ENCODE data around the gene RABEPK. TPM values are rescaled to one million over a fixed set of nuclear protein-coding genes. Genes with fewer than 3 reads are reported as not detected.
A peak's percentile ranks its signal among the peaks of the same experiment; 100 is the strongest.
"Not testable (repeated sequence)": the region's sequence is repeated elsewhere in the genome, so short reads cannot be mapped to it uniquely, and the experiment has no call there.

Gene RABEPK, protein sequence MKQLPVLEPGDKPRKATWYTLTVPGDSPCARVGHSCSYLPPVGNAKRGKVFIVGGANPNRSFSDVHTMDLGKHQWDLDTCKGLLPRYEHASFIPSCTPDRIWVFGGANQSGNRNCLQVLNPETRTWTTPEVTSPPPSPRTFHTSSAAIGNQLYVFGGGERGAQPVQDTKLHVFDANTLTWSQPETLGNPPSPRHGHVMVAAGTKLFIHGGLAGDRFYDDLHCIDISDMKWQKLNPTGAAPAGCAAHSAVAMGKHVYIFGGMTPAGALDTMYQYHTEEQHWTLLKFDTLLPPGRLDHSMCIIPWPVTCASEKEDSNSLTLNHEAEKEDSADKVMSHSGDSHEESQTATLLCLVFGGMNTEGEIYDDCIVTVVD
- total RNA-seq: 13.5 TPM

DNA sequence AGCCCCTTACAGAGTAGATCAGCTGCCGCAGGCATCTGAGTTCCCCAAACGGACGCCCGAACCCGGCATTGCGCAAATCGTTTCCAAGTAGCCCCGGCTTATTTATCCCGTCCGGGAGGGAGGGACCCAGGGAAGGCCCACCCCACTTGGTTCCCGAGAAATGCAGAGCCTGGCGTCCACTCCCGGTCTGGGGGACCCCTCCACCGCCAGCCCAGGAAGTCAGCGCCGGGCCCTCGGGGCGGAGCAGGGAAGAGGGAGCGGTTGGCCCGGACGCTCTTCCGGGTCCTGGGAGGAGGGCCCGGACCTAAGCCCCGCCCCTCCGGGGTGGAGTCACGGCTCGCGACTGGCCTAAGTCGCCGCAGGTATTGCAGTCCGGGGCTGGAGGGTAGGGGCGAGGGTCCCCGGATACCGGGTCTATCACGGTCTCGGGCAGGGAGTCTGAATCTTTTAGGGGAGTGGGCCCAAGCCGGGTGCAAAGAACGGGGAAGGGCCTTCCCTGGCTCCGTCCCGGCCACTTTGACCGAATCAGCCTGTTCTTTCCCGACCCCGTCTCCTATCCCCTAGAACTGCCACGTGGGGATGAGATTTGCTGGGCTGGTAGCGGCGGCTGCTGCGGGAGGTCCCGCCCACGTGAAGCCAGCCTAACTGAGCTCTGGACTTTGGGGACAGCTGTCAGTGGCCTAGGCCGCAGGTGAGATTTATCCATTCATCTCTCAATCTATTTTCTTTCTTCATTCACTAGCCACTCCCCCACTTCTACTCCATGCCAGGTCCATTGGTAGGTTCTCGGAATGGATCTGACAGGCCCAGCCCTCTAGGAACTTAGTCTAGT lies at the start of gene RABEPK:
Gene RABEPK, plus strand, starts transcription at position 327 of the 832 bp plus-strand sequence. CDS start 2,472 bp downstream, outside the sequence.
- DNase-seq: peak; percentile 89

DNA sequence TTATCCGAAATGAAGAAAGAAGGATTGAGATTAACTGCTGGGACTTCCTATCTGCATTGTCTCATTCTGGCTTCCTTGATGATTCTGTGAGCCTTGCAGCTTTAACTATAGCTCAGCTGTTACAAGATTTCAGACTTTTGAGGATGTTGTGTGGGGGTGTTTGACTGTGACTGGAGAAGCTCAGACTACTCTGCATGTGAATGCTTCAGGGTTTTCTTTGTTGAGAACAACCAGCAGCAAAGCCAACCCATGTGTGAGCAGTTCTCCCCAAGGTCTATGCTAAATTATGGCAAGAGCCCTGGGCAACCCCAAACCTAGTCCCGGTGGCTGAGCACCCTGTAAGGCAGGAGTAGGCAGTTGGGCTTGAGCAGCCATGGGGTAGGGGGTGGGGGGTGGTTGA lies 48.6 kb upstream of the RABEPK start:
- no peak for DNase-seq

DNA sequence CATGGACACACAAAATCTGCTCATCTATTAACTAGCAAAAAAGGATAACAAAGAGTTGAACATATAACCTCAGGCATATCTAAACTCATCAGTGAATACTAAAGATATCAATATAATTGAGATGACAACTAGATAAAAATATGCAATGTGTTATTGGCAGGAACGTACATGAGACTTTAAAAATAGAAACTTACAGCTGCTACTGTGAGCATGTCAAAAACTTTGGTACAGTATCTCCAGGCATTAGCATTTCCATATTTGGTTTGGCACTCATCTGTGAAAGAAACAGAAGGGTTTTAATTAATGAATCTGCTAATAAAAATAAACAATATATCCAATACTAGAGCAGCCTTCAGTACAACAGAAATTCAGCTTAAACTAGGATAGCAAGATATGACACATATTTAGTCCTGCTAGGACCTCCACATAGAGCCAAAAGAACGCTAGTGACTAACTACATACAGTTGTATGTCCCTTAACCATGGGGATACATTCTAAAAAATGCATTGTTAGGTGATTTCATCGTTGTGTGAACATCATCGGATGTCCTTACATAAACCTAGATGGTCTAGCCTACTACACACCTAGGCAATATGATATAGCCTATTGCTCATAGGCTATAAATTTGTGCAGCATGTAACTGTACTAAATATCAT lies 46.5 kb upstream of the RABEPK start:
- no peak for DNase-seq

DNA sequence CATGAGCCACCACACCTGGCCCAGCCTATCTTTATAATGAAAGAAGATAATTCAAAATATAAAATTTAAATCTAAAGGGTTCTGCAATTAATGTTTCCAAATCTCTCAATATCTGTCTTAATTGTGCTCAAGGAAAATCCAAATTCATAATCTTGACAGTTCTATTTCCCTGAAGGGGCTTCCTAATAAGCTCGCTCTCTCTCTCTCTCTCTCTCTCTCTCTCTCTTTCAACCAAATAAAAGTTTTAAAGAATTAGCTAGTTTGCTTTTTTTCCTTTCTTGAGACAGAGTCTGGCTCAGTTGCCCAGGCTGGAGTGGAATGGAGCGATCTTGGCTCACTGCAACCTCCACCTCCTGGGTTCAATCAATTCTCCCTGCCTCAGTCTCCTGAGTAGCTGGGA lies 43.8 kb upstream of the RABEPK start:
- DNase-seq: no peak

DNA sequence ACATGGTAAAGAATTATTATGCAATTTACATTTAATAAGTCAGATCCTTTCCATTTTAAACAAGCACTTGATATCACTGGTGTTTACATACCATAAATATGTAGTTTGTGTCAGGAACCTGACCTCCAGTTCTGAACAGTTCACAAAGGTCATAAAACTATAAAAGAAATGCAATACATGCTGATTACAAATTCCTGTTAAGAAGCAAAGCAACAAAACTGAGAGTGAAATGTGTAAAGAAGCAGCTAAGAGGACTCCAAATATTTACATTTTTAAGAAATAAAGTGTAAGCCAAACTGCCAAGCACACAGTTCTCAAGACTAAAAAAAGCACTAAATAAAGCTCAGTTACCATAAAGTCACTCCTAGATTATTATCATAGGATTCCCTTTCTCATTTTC lies 39.6 kb upstream of the RABEPK start:
- DNase-seq: no peak

DNA sequence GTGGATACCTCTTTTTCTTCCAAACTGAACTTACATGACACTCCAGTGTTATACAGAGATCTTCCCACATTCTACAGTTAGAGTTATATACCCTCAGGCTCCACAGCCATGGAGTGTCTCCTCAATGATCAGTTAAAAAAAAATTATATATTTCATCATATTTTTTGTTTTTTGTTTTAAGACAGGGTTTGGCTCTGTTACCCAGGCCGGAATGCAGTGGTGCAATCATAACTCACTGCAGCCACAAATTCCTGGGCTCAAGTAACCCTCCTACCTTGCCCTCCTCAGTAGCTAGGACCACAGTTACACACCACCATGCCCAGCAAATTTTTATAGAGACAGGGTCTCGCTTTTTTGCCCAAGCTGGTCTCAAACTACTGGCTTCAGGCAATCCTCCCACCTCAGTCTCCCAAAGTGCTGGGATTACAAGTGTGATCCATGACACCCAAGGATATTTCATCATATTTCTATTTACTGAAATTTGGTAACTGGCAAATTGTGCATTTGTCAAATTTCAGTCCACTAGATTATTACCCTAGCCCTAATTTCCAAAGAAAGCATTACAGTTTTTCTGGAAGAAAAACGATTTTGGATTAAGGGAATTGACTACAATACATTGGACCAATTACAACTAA lies 38.9 kb upstream of the RABEPK start:
- DNase-seq: no peak

DNA sequence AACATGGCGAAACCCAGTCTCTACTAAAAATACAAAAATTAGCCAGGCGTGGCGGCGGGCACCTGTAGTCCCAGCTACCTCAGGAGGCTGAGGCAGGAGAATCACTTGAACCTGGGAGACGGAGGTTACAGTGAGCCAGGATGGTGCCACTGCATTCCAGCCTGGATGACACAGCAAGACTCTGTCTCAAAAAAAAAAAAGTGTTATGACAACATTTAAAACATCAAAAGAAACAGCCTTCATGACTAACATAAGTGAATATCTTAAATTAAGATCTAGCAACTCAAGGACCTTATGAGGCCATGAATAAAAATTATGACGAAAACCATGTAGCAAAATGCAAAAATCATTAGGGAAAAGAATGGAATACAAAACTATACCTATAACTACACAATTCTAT lies 37.5 kb upstream of the RABEPK start:
- not testable (repeated sequence) for DNase-seq

DNA sequence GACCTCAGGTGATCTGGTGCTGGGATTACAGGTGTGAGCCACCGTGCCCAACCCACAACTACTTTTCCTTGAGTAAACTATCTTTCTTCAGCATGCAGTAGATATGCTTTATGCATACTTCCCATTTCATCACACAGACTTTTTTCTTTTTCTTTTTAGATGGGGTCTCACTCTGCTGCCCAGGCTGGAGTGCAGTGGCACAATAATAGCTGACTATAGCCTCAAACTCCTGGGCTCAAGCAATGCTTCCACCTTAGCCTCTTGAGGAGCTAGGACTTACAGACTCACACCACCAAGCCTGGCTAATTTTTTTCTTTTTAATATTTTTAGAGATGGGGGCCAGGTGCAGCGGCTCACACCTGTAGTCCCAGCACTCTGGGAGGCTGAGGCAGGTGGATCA lies 33.6 kb upstream of the RABEPK start:
- no peak for DNase-seq

DNA sequence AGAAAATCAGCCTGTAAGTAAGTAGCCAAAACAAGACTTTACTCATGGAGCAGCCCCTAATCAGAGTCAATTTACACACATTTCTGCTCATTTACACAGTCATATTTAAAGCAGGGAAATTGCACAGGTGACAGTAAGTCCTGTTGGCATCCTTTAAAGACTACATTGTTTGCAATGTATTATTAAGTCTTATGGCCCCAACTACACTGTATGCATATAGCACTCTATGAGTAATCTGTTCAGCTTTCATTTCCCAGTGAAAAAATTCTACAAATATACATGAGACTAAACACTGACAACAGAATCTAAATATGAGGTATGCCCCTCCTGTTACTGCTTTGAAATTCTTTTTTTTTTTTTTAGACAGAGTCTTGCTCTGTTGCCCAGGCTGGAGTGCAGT lies 30.4 kb upstream of the RABEPK start:
- no peak for DNase-seq

DNA sequence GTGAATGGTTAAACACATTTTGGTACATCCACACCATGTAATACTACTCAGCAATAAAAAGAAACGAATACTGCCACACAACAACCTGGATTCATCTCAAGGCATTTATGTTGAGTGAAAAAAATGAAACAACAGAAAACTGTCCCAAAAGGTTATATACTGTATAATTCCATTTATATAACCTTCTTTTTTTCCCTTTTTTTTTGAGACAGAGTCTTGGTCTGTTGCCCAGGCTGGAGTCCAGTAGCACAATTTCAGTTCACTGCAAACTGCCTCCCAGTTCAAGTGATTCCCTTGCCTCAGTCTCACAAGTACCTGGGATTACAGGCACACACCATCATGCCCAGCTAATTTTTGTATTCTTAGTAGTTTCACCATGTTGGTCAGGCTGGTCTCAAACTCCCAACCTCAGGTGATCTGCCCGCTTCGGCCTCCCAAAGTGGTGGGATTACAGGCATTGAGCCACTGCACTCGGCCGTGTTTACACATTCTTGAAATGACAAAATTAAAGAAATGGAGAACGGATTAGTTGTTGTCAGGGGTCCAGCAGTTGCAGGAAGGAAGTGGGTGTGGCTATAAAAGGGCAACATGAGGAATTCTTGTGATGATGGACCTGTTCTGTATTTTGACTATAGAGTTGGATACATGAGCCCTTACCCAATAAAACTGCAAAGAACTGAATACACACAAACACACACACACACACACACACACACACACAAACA lies 28.1 kb upstream of the RABEPK start:
- no peak for DNase-seq

DNA sequence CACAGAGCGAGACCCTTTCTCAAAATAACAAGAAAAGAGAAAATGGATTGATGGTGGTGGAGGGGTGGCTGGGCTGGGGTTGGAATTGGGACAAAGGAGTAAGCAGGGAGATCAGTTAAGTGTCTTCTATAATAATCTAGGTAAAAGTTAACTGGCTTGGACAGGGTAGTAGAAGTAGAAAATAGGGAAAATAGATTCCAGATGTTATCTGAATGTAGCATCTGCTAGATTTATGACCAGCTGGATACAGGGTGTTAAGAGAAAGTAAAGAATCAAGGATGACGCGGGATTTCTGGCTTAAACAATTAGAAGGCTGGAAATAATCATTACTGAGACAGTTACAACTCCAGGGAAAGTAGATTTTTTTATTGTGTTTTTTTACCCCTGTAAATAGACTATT lies 23.7 kb upstream of the RABEPK start:
- peak; percentile 93 for DNase-seq

DNA sequence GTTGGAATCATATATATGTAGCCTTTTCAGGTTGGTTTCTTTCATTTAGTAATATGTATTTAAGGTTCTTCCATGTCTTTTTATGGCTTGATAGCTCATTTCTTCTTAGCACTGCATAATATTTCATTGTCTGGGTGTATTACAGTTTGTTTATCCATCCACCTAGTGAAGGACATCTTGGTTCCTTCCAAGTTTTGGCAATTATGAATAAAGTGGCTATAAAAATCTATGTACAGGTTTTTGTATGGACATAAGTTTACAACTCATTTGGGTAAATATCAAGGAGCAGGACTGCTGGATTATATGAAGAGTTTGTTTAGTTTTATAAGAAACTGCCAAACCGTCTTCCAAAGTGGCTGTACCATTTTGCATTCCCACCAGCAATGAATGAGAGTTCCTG lies 22.5 kb upstream of the RABEPK start:
- DNase-seq: no peak

DNA sequence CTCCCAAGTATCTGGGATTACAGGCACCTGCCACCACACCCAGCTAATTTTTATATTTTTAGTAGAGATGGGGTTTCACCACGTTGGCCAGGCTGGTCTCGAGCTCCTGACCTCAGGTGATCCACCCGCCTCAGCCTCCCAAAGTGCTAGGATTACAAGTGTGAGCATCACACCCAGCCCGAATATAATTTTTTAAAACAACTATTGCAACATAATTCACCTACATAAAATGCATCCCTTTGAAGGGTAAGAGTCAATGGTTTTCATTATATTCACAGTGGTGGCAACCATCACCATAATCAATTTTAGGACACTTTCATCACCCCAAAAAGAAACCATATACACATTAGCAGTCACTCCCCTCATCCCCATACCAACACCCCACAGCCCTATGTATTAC lies 20.6 kb upstream of the RABEPK start:
- not testable (repeated sequence) for DNase-seq

DNA sequence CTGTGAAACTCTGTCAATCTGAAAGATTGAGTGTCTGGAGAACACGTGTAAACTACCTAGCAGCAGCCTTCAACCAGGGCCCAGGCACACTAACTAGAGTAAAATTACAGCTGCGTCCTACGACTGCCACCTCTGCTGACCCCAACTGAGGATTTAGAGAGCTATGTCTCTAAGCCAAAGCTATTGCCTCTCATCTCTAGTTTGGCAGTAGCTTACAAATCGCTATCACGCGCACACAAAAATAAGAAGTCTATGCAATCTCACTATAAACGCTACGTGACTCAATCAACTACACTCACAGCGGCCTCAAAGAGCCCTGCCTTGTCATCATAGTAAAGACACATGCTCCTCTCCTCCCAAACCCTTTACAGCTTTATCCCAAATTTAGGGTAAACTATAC lies 19.5 kb upstream of the RABEPK start:
- DNase-seq: no peak

DNA sequence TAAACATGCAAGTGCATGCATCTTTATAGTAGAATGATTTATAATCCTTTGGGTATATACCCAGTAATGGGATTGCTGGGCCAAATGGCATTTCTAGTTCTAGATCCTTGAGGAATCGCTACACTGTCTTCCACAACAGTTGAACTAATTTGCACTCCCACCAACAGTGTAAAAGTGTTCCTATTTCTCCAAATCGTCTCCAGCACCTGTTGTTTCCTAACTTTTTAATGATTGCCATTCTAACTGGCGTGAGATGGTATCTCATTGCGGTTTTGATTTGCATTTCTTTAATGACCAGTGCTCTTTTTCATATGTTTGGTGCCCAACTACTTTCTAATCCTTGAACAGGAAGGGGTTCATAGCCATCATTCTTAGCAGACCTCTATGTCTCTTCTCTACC lies 18.6 kb upstream of the RABEPK start:
- DNase-seq: not testable (repeated sequence)

DNA sequence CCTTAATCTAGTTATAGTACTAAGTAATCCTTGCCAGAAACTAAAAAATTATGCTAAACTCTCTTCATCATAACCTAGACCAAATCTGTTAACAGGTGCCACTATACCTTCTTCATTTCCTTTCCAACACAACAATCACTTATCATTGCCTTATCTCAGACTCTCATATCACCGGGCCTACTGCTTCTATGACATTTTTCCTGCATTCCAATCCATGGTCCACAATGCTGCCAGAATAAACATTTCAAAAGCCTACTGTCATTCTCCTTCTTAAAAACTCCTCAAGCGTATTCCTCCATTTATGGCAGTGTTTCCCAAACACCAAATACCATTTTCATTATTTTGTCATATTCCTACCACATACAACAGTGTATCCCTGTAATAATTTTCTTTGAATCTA lies 17.3 kb upstream of the RABEPK start:
- no peak for DNase-seq

DNA sequence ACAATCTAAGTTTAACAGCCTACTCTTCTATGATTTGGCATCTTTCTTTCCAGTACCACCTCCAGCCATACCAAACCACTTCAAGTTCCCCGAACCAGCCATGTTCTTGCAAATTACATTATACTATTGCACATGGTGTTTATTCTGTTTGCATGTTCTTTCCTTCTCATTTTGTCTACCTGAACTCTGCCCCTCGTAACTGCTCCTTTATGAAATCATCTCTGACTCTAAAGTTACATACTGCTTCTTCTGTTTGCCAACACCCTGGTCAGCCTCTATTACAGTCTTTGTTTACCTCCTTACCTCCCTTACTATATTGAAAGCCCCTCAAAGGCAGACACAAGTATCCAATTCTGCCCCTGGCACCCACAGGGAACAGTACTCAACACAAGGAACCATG lies 16.8 kb upstream of the RABEPK start:
- no peak for DNase-seq

DNA sequence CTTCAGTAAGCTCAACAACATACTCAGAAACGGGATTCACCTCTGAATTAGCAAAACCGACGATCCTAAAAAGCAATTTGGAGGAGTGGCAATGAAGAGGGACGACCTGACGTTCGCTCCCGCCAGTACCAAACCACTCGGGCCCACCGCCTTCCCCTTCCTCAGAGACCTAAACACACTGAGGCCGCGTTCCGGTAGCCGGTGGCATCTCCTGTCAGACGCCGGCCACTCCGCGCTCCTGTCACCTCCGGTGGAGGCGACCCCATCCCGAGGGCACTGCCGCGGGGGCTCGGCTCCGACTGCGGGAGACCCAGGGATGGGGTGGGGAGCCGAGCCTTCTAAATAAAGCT lies 11.4 kb upstream of the RABEPK start:
- no peak for DNase-seq

DNA sequence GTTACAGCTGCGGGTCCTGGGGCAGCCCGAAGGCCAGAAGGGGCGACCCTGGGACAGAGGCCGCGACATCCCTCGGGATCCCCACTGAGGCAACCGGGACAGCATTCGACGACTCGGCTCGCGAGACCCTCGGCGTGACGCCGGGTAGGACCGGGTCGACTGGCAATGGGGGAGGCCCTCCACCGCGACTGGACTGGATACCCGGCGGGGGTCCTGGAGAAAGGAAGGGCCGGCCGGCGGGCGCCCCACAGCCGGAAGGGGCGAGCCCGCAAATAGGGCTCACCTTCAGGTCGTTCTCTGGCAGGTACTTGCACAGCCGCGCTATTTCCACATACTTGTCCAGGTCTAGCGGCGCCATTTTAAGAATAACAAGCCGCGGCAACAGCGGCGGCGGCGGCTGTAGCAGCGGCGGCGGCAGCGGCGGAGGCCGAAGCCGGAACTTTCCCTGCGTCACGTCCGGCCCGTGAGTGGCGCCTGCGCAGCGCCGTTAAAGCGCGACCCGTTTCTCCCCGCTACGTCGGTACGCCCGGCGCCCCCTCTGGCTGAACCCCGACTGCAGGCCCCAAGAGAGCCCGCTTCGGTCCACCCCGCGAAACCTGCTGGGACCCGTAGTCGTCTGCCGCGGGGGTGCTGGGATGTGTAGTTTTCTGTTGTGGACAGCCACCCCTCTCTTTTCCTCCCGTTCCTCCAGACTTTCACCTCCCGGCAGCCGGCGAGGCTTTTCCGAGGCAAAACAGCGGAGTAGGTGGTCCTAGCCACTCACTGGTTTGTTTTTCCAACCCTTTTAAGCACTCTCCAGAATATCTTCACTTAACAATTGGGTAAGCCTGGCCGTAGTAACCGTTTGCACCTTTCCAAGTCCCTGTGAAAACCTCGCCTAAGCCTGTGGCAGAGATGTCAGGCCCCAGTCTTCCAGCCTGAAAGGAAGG lies 10.7 kb upstream of the RABEPK start, which contains the start of gene PPP6C:
Gene PPP6C, minus strand, starts transcription at position 443 of the 929 bp plus-strand sequence. Its CDS starts 85 bp downstream, at position 358.
- peak; percentile 97 for DNase-seq

DNA sequence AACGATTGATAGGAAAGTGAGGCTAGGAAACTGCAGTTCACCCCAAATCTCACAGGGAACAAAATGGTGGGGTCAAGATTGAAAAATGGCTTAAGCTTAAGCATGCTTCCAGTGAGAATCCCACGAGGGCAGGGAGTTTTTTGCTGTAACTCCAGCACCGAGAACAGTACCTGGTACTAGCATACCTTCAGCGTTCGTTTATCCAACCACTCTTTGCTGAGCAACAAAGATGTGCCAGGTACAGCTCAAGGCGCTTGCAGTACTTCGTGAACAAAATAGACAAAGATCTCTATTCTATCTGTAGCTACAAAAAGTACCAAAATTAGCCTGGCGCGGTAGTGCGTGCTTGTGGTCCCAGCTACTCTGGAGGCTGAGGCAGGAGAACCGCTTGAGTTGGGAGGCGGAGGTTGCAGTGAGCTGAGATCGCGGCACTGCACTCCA lies 10.0 kb upstream of the RABEPK start:
- DNase-seq: no peak

DNA sequence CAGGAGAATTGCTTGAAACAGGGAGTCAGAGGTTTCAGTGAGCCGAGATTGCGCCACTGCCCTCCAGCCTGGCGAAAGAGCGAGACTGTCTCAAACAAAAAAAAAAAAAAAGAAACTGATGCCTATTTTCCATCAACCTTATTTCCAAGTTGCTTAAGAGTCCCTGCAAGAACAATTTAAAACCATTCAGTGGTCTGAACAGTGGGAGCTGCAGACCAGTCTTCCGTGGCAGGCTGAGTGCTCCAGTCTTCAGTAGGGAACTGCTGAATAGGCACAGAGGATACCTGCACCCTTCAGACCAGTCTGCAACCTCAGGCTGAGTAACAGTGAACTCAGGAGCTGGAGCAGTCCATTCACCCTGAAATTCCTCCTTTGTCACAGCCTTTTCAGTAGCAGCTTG lies 5.9 kb upstream of the RABEPK start:
- not testable (repeated sequence) for DNase-seq
